ENCODE results near the gene SYT5. TPM values are rescaled to one million over a fixed set of nuclear protein-coding genes. Genes with fewer than 3 reads are reported as not detected.

Gene SYT5
- total and polyA plus RNA-seq, 9 of the 15 experiments (the other 6 are each of a cell fraction or from before 2014, with no cell fraction given), result 1.3 to 20.9 (median 8.8) TPM

DNA sequence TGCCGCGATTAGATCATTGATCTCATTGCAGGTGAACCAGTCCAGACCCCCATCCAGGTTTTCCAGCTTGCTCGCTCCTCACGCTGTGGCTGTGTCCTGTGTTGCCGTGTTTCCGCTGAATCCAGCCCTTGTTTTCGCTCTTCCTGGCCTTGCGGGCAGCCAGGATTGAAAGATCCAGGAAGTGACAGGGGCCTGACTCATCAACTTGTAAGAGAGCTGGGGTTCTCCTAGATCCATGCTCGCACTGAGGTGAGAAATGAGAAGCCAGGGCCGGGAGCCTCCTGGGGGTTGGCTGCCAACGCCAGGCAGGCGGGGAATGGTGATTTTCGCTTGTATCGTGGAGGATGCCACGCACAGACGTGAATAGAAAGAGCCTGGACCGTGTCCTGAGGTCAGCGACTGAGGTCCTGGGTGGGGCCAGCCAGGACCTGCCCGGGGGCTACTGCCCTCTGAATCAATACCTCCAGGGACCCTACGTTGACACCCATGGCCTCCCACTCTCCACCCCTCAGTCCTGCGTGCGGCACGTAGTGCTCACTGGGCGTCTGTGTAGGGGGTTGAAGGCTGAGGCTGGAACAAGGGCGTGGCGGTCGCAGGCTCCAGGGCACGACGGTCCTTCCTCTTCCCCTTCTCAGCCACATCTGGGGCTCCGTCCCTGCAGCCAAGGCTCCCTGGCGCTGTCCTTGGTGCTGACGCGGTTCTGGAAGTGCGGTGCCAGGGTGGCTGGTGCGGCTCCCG, 36.5 kb upstream of the SYT5 start (continued):
- TF ChIP-seq, protein P1, sequence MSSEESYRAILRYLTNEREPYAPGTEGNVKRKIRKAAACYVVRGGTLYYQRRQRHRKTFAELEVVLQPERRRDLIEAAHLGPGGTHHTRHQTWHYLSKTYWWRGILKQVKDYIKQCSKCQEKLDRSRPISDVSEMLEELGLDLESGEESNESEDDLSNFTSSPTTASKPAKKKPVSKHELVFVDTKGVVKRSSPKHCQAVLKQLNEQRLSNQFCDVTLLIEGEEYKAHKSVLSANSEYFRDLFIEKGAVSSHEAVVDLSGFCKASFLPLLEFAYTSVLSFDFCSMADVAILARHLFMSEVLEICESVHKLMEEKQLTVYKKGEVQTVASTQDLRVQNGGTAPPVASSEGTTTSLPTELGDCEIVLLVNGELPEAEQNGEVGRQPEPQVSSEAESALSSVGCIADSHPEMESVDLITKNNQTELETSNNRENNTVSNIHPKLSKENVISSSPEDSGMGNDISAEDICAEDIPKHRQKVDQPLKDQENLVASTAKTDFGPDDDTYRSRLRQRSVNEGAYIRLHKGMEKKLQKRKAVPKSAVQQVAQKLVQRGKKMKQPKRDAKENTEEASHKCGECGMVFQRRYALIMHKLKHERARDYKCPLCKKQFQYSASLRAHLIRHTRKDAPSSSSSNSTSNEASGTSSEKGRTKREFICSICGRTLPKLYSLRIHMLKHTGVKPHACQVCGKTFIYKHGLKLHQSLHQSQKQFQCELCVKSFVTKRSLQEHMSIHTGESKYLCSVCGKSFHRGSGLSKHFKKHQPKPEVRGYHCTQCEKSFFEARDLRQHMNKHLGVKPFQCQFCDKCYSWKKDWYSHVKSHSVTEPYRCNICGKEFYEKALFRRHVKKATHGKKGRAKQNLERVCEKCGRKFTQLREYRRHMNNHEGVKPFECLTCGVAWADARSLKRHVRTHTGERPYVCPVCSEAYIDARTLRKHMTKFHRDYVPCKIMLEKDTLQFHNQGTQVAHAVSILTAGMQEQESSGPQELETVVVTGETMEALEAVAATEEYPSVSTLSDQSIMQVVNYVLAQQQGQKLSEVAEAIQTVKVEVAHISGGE (CRISPR knock-in tag; IDR thresholded peaks at IDR 0.05), result peak in 1 of 3 experiments; percentile 70; a peak in 2 of 6 replicates
- TF ChIP-seq ZNF551 (CRISPR knock-in tag; IDR thresholded peaks at IDR 0.05) (no peak), RFX5 (IDR thresholded peaks at IDR 0.05; ENCODE audit: low read depth, low read length) (peak; percentile 88), HDAC2 (IDR thresholded peaks at IDR 0.05) (peak; percentile 77), ETV5 (CRISPR knock-in tag; IDR thresholded peaks at IDR 0.05; ENCODE audit: low read depth) (peak; percentile 99), RNF219 (CRISPR knock-in tag; IDR thresholded peaks at IDR 0.05) (no peak), NFATC3 (IDR thresholded peaks at IDR 0.05) (no peak), ZC3H8 (IDR thresholded peaks at IDR 0.05) (0 out of 2 replicates have a peak, but pooled peaks have one; percentile 57), BRD9 (IDR thresholded peaks at IDR 0.05; ENCODE audit: low read depth, partially characterized antibody) (no peak), U2AF1 (optimal IDR thresholded peaks at IDR 0.05; ENCODE audit: low read depth, low read length) (no peak)
- TF ChIP-seq, protein P2, sequence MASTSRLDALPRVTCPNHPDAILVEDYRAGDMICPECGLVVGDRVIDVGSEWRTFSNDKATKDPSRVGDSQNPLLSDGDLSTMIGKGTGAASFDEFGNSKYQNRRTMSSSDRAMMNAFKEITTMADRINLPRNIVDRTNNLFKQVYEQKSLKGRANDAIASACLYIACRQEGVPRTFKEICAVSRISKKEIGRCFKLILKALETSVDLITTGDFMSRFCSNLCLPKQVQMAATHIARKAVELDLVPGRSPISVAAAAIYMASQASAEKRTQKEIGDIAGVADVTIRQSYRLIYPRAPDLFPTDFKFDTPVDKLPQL (IDR thresholded peaks at IDR 0.05; ENCODE audit: extremely low read depth, insufficient read length), result no peak
